A673 (cell line): Measurements from ENCODE around the gene FSTL4.

ENCODE experiments used
- CTCF ChIP-seq: fragments of 300-800, 200-600 bp; sonication (generic); conservative IDR thresholded peaks from 2 replicates; pipeline ENCODE4 v1.5.1; 2017; ENCODE audit warnings: low read depth, mild to moderate bottlenecking, antibody characterized with exemption, low read length, moderate library complexity, mixed read lengths
- EZH2 ChIP-seq: fragments of 200-600 bp; sonication (generic); IDR thresholded peaks from 2 replicates; pipeline ENCODE4 v1.6.1; 2017; ENCODE audit warnings: borderline replicate concordance, low read depth, mild to moderate bottlenecking, mixed read lengths, antibody characterized with exemption, low read length; ENCODE audit not compliant: poor library complexity, severe bottlenecking

GRCh38 chr5:133293960-133294359 is 318.4 kb downstream of the FSTL4 start:
- TF ChIP-seq CTCF (no peak), EZH2 (no peak)
